HepG2 (cell line): ENCODE data around the gene BORCS5. TPM values are rescaled to one million over a fixed set of nuclear protein-coding genes. Genes with fewer than 3 reads are reported as not detected.

Source experiments
- ATAC-seq: fragments of 200-7000 bp; cut with Tn5 transposase; 3 replicates; pipeline ENCODE4 v1.9.1; 2020; ENCODE audit warnings: mild to moderate bottlenecking, moderate library complexity
- Bru-seq: library from RNA; stranded (reverse); fragments of 400-500 nt; gene quantifications from one replicate; lab custom pipeline; 2021; lab: Mats Ljungman, UMichigan
- BruChase-seq, 2 experiments: library from RNA; stranded (reverse); fragments of 400-500 nt; gene quantifications; one replicate each; lab custom pipeline; 2021; lab: Mats Ljungman, UMichigan
- BruUV-seq: library from RNA; stranded (reverse); fragments of 400-500 nt; replicated peaks from 2 replicates; lab custom pipeline; 2021; lab: Mats Ljungman, UMichigan
- CTCF ChIA-PET: fragments of 300-600 bp; formaldehyde crosslinking; extraction: SDS; loops from one replicate; lab custom pipeline; 2021; ENCODE audit warnings: low total read pairs, inconsistent platforms, low intra/inter-chr PET ratio; lab: Yijun Ruan, JAX
- POLR2A ChIA-PET: fragments of 350-600 bp; sonication (Branson Sonifier 250); formaldehyde crosslinking; loops from one replicate; lab custom pipeline; 2020; ENCODE audit warnings: antibody characterized with exemption, inconsistent platforms; lab: Yijun Ruan, JAX
- DNase-seq: peaks from one replicate; pipeline ENCODE4 v3.0.0-alpha.2; 2015; ENCODE audit warnings: low spot score
- FAIRE-seq: peaks from 3 replicates; lab custom pipeline; 2011; peaks lifted over from hg19 to GRCh38; lab: Jason Lieb, UNC
- H2AFZ ChIP-seq: one replicate; pipeline ENCODE4 v1.6.1; 2011; ENCODE audit warnings: low read length, inconsistent platforms
- H3K27ac ChIP-seq: fragments of 300-600 bp; 3 replicates; pipeline ENCODE4 v1.8.0; 2011; ENCODE audit warnings: mixed run types, mild to moderate bottlenecking, mixed read lengths, low read length, inconsistent platforms; ENCODE audit not compliant: insufficient read depth; ENCODE audit errors: extremely low read length
- H3K27me3 ChIP-seq, 2 experiments: fragments of 200-600 bp in 1 of 2; 2 replicates in 1 of 2; 3 replicates in 1 of 2; pipeline versions ENCODE4 v1.6.0 to v1.8.0; 2011; ENCODE audit warnings: low read length in 2 of 2, mild to moderate bottlenecking in 2 of 2, moderate library complexity in 2 of 2, inconsistent platforms in 1 of 2; ENCODE audit not compliant: insufficient read depth in 2 of 2, control insufficient read depth in 1 of 2
- H3K36me3 ChIP-seq, 2 experiments: fragments of 200-600 bp in 1 of 2; replicated peaks in 1 of 2; 2 replicates in 1 of 2; 3 replicates in 1 of 2; pipeline versions ENCODE4 v1.5.1 to v1.8.0; 2011; ENCODE audit warnings: low read length in 2 of 2, inconsistent platforms in 1 of 2; ENCODE audit not compliant: insufficient read depth in 2 of 2, control insufficient read depth in 1 of 2
- H3K4me1 ChIP-seq: 2 replicates; pipeline ENCODE4 v1.5.1; 2012; ENCODE audit warnings: low read length, inconsistent platforms; ENCODE audit not compliant: insufficient read depth
- H3K4me2 ChIP-seq: 2 replicates; pipeline ENCODE4 v1.6.0; 2011; ENCODE audit warnings: low read depth, low read length, inconsistent platforms
- H3K4me3 ChIP-seq, 3 experiments: fragments of 200-600 bp in 1 of 3; sonication (generic), shearing (Covaris generic) in 1 of 3; replicated peaks in 1 of 3; 2 replicates each; pipeline ENCODE4 v1.5.1; 2011 to 2016; ENCODE audit warnings: low read length in 3 of 3, inconsistent platforms in 2 of 3, low read depth in 2 of 3, mild to moderate bottlenecking in 2 of 3, control low read depth in 1 of 3, mixed read lengths in 1 of 3; ENCODE audit not compliant: insufficient read depth in 1 of 3
- H3K79me2 ChIP-seq: one replicate; pipeline ENCODE4 v1.6.1; 2011; ENCODE audit warnings: low read length, inconsistent platforms; ENCODE audit not compliant: insufficient read depth
- H3K9ac ChIP-seq: 2 replicates; pipeline ENCODE4 v1.6.0; 2011; ENCODE audit warnings: mild to moderate bottlenecking, low read depth, low read length, inconsistent platforms; ENCODE audit not compliant: insufficient read depth
- H3K9me3 ChIP-seq: 2 replicates; pipeline ENCODE4 v1.5.1; 2012; ENCODE audit warnings: mild to moderate bottlenecking, low read length
- H4K20me1 ChIP-seq: 2 replicates; pipeline ENCODE4 v1.6.0; 2011; ENCODE audit warnings: inconsistent platforms, mild to moderate bottlenecking, low read length, moderate library complexity; ENCODE audit not compliant: insufficient read depth
- BCL6 ChIP-seq: IDR thresholded peaks from 2 replicates; pipeline ENCODE4 v1.6.1; 2016; ENCODE audit warnings: missing genetic modification reagents, missing compliant biosample characterization
- DDIT3 ChIP-seq: sonication (generic); formaldehyde crosslinking; IDR thresholded peaks from 2 replicates; pipeline ENCODE4 v1.4.0; 2020; ENCODE audit warnings: mild to moderate bottlenecking, missing genetic modification reagents
- HNF4G ChIP-seq, 2 experiments: sonication (generic) in 1 of 2; formaldehyde crosslinking in 1 of 2; IDR thresholded peaks; 2 replicates each; pipeline versions ENCODE4 v1.4.0 to v1.6.1; 2011 to 2020; ENCODE audit warnings: borderline replicate concordance in 2 of 2, low read depth in 2 of 2, mild to moderate bottlenecking in 2 of 2, low read length in 1 of 2, missing genetic modification reagents in 1 of 2, moderate library complexity in 1 of 2
- HOMEZ ChIP-seq: IDR thresholded peaks from 2 replicates; pipeline ENCODE4 v1.6.1; 2016; ENCODE audit warnings: low read depth
- IKZF1 ChIP-seq: fragments of 450-650 bp; IDR thresholded peaks from 2 replicates; pipeline ENCODE4 v1.7.1; 2016
- IRX3 ChIP-seq: sonication (generic); formaldehyde crosslinking; IDR thresholded peaks from 2 replicates; pipeline ENCODE4 v1.8.1; 2023; ENCODE audit warnings: mild to moderate bottlenecking, low read depth, missing genetic modification reagents, borderline replicate concordance
- ZBTB8A ChIP-seq: sonication (generic); formaldehyde crosslinking; IDR thresholded peaks from 2 replicates; pipeline ENCODE4 v1.4.0; 2020; ENCODE audit warnings: mild to moderate bottlenecking, low read depth, missing genetic modification reagents, borderline replicate concordance
- ZMYM3 ChIP-seq: sonication (generic); formaldehyde crosslinking; IDR thresholded peaks from 2 replicates; pipeline ENCODE4 v1.5.1; 2020; ENCODE audit warnings: mild to moderate bottlenecking, missing genetic modification reagents
- ZNF224 ChIP-seq: sonication (generic); formaldehyde crosslinking; IDR thresholded peaks from 2 replicates; pipeline ENCODE4 v1.5.0; 2020; ENCODE audit warnings: mild to moderate bottlenecking, missing genetic modification reagents
- ZNF770 ChIP-seq: sonication (generic); formaldehyde crosslinking; IDR thresholded peaks from 2 replicates; pipeline ENCODE4 v1.5.0; 2020; ENCODE audit warnings: mild to moderate bottlenecking, missing genetic modification reagents
- ZNF883 ChIP-seq: sonication (generic); formaldehyde crosslinking; IDR thresholded peaks from 2 replicates; pipeline ENCODE4 v1.5.1; 2020; ENCODE audit warnings: mild to moderate bottlenecking, missing genetic modification reagents; ENCODE audit errors: not compliant biosample characterization
- WGBS: methylation state at CpG from one replicate; pipeline ENCODE4 v1.1.6; 2017; ENCODE audit warnings: low lambda C conversion rate; 5-methylcytosine and 5-hydroxymethylcytosine counted together
- in situ Hi-C: cut with HindIII; loops from 2 replicates; pipeline ENCODE4 v1.10.0; 2017; ENCODE audit warnings: low pct_unique_long_range_greater_than_20kb; ENCODE audit not compliant: extremely low pct_ligation_motif_present
- intact Hi-C: fragments of 100-400 bp; cut with micrococcal nuclease; formaldehyde crosslinking; loops from one replicate; pipeline ENCODE4 v1.10.0; 2022; ENCODE audit not compliant: unreplicated experiment
- long read RNA-seq, 2 experiments: library from RNA in 1 of 2; library from polyadenylated mRNA in 1 of 2; stranded (forward) in 1 of 2; unstranded in 1 of 2; transcript quantifications; one replicate each; pipeline ENCODE4 v2.0.0, GENCODE V29; 2019 to 2022
- polyA minus RNA-seq, 3 experiments: library from RNA; depleted of rRNA, polyadenylated mRNA; stranded (reverse); fragments of >200 nt; gene quantifications; 2 replicates each; pipeline ENCODE4 v1.2.3, GENCODE V29; 2011; ENCODE audit warnings: low replicate concordance in 1 of 3
- polyA plus RNA-seq, 8 experiments: library from polyadenylated mRNA; depleted of rRNA in 3 of 8; stranded (reverse) in 7 of 8; unstranded in 1 of 8; fragments of >200 nt; fragmentation: Illumina TruSeq in 4 of 8; extraction: Trizol in 4 of 8; gene quantifications; 2 replicates each; pipeline versions ENCODE4 v1.2.1 to v1.2.3, GENCODE V29; 2011 to 2016; ENCODE audit warnings: low read depth in 4 of 8, missing spikeins in 1 of 8, mixed read lengths in 1 of 8; ENCODE audit not compliant: insufficient read depth in 1 of 8
- total RNA-seq, 5 experiments: library from RNA; depleted of rRNA; stranded (reverse); fragments of >200 nt; fragmentation: Illumina TruSeq; extraction: Trizol; gene quantifications; 2 replicates each; pipeline ENCODE4 v1.2.3, GENCODE V29; 2016; ENCODE audit warnings: low read depth in 1 of 5
- TF ChIP-seq, protein P1 (sequence below): sonication (generic); formaldehyde crosslinking; IDR thresholded peaks from 2 replicates; pipeline ENCODE4 v1.4.0; 2020; ENCODE audit warnings: mild to moderate bottlenecking, missing genetic modification reagents

BORCS5 gene
- total RNA-seq (2016; rRNA removed; fragmentation: Illumina TruSeq; extraction: Trizol) (3.9 and 8.2 TPM in 2 replicates), polyA plus RNA-seq (2011; rRNA removed) (3.3 and 4.7 TPM in 2 replicates), polyA minus RNA-seq (2011; rRNA and poly(A)+ RNA removed; ENCODE audit: low replicate concordance) (5.6 and 7.5 TPM in 2 replicates), Bru-seq, nascent RNA (percentile 59 among the genes with signal in this experiment), BruChase-seq, experiment 1, labeled RNA remaining after a 6-hour chase (percentile 51 among the genes with signal in this experiment), BruChase-seq, experiment 2, labeled RNA remaining after a 2-hour chase (percentile 51 among the genes with signal in this experiment)
- 3.0 and 3.6 TPM in 2 replicates for total RNA-seq (2016; cell fraction: cytosol; rRNA removed; fragmentation: Illumina TruSeq; extraction: Trizol; ENCODE audit: low read depth)
- 7.3 and 9.1 TPM in 2 replicates for total RNA-seq (2016; cell fraction: insoluble cytoplasmic fraction; rRNA removed; fragmentation: Illumina TruSeq; extraction: Trizol)
- total RNA-seq (2016; cell fraction: membrane; rRNA removed; fragmentation: Illumina TruSeq; extraction: Trizol) = 3.7 and 4.9 TPM in 2 replicates
- 4.0 and 6.6 TPM in 2 replicates for total RNA-seq (2016; cell fraction: nucleus; rRNA removed; fragmentation: Illumina TruSeq; extraction: Trizol)
- 3.9 and 5.2 TPM in 2 replicates for polyA plus RNA-seq (2011; cell fraction: cytosol; rRNA removed)
- polyA plus RNA-seq (2011; cell fraction: nucleus; rRNA removed) = 6.4 and 8.1 TPM in 2 replicates
- polyA plus RNA-seq (2012) = 3.6 and 5.8 TPM in 2 replicates
- polyA plus RNA-seq (2016; cell fraction: cytosol; fragmentation: Illumina TruSeq; extraction: Trizol; ENCODE audit: low read depth) = 3.0 and 4.3 TPM in 2 replicates
- 8.0 and 9.3 TPM in 2 replicates for polyA plus RNA-seq (2016; cell fraction: insoluble cytoplasmic fraction; fragmentation: Illumina TruSeq; extraction: Trizol; ENCODE audit: low read depth)
- 5.1 and 6.0 TPM in 2 replicates for polyA plus RNA-seq (2016; cell fraction: membrane; fragmentation: Illumina TruSeq; extraction: Trizol; ENCODE audit: low read depth)
- polyA plus RNA-seq (2016; cell fraction: nucleus; fragmentation: Illumina TruSeq; extraction: Trizol; ENCODE audit: insufficient read depth, low read depth) = 3.9 and 7.7 TPM in 2 replicates
- polyA minus RNA-seq (2011; cell fraction: cytosol; rRNA and poly(A)+ RNA removed) = 3.8 and 3.9 TPM in 2 replicates
- 12.2 and 13.7 TPM in 2 replicates for polyA minus RNA-seq (2011; cell fraction: nucleus; rRNA and poly(A)+ RNA removed)
- long read RNA-seq, experiment 1, full-length matches to known transcripts = 6 of 11 reads
- long read RNA-seq, experiment 1, partial matches to known transcripts = 1 of 11 reads
- long read RNA-seq, experiment 1, other reads (novel, unspliced or antisense) = 4 of 11 reads
- long read RNA-seq, experiment 2, full-length matches to known transcripts = 3 of 15 reads
- long read RNA-seq, experiment 2, partial matches to known transcripts = 2 of 15 reads
- long read RNA-seq, experiment 2, other reads (novel, unspliced or antisense) = 10 of 15 reads

DNA sequence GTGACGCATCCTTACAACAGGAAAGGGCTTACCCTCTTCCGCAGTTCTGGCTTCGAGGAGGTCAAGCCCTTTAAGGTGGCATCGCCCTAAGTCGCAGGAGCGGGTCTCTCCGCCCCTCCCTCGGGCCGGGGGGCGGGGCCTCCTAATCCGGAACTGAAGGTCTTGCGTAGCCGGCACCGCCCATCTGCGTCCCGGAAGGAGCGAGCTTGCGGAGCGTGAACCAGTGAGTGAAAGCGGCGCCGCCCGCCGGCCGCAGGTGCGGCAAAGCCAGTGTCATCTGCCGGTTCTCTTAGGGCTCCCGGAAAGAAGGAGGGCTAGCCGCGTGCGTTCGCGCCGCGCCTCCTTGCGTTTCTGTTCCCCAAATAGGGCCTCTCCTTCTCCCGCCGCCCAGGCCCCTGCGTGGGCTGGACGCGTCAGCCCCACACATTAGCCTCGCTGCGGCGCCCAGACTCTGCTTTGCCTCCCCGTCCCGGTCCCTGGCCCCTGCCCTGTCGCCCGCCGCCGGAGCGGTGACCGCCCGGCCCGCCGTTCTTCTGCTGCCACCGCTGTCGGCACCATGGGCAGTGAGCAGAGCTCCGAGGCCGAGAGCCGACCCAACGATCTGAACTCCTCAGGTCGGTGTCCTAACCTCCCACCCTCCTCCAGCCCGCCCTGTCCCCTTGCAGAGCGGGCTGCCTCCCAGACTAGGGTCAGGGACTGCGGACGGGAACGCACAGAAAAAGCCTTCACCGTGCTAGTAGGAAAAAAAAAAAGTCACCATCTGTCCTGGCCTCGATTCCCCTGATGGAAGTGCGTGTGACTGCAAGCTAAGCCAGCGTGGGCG is at the start of gene BORCS5:
Gene BORCS5 (plus strand): TSS at position 183 of the 823 bp plus-strand sequence. CDS start 374 bp downstream, at position 557.
- WGBS = 1% methylated on average over 26 of the region's 72 CpGs
- ChIA-PET CTCF (no interaction called here), POLR2A (interaction anchor here (0.7 to 3.6 kb wide), 21 partner anchors 7 to 590 kb away, joined by 3 to 21 read pairs (median 3); partner anchors contain the start of genes CREBL2, DUSP16, LRP6 and MANSC1)
- Histone ChIP-seq H3K9ac (peak within 1 kb of the TSS; percentile 84), H3K9me3 (no peaks in the 10 kb centered on the region), H4K20me1 (no peaks in the 10 kb centered on the region), H3K4me2 (peak within 1 kb of the TSS; percentile 81), H3K79me2 (peaks cover 16% of the 10 kb centered on the region), H2AFZ (peak within 1 kb of the TSS; percentile 80), H3K4me3 (peak within 1 kb of the TSS; percentile 83 to 93 (median 83)), H3K27ac (peak within 1 kb of the TSS; percentile 84), H3K27me3 (no peaks in the 10 kb centered on the region), H3K36me3 (no peaks in the 10 kb centered on the region), H3K4me1 (peaks cover 47% of the 10 kb centered on the region)
- ATAC-seq = peak; percentile 96
- DNase-seq = peak; percentile 89
- in situ Hi-C loops = no loop called here
- intact Hi-C loops = no loop called here
- no TSS peak for BruUV-seq
- FAIRE-seq = peak; percentile 47
- TF ChIP-seq DDIT3 = no peak
- TF ChIP-seq BCL6 = peak; percentile 40; the same call in 1 of the 2 replicates
- TF ChIP-seq ZBTB8A (CRISPR knock-in tag) = no peak
- 0 out of 2 replicates have a peak, but pooled peaks have one; percentile 37 for TF ChIP-seq IRX3
- TF ChIP-seq ZMYM3 (CRISPR knock-in tag) = no peak
- peak; percentile 54; the same call in 1 of the 2 replicates for TF ChIP-seq ZNF770
- no peak for TF ChIP-seq HNF4G (IDR thresholded peaks at IDR 0.05; ENCODE audit: borderline replicate concordance, low read depth, low read length)
- 0 out of 2 replicates have a peak, but pooled peaks have one; percentile 11 for TF ChIP-seq HNF4G (CRISPR knock-in tag; IDR thresholded peaks at IDR 0.05; ENCODE audit: borderline replicate concordance, low read depth)
- TF ChIP-seq IKZF1 = no peak
- no peak; the same call in 1 of the 2 replicates for TF ChIP-seq HOMEZ (CRISPR knock-in tag)
- peak; percentile 81 for TF ChIP-seq ZNF883
- TF ChIP-seq ZNF224 (CRISPR knock-in tag) = no peak
- TF ChIP-seq, protein P1, sequence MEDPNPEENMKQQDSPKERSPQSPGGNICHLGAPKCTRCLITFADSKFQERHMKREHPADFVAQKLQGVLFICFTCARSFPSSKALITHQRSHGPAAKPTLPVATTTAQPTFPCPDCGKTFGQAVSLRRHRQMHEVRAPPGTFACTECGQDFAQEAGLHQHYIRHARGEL (CRISPR knock-in tag) = no peak
